Measurements from ENCODE around the gene ARAP1.

Gene ARAP1

DNA sequence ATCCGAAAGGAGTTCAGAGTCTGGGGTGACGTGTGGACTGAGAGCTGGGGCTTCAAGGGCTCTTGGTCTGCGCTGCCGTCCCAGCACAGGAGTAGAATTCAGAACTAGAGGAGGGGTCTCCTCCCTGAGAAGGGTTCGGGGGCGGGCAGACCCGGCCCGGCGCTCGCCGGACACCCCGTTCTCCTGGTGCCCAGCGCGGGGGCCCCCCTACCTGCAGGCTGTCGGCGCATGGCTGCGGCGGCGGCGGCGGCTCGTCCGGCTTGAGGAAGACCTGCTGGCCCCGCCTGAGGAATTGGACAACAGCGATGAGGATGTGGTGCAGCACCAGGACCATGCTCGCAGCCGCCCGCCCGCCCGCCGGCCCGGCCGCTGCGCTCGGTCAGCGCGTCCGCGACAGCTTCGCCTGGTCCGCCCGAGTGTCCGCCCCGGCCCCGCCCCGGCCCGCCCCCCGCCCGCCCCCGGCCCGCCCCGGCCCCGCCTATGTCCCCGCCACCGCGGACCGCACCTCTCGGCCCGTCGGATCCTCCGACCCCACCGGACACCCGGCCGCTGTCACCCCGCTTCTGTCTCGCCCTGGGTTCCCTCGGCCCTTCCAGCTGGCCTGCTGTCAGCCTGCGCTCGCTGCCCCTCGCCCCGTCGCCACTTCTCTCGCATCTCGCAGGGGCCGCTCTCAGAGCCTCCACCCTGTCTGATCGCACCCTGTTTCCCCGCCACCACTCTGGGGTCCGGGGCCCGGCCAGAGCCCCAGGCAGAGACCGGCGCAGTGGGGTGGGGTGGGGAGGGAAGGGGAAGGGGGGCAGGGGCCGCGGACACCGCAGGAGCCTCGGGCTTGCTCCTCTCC lies 109.9 kb downstream of the ARAP1 start:
- no peak for DNase-seq (ENCODE audit: low read depth, low spot score)

DNA sequence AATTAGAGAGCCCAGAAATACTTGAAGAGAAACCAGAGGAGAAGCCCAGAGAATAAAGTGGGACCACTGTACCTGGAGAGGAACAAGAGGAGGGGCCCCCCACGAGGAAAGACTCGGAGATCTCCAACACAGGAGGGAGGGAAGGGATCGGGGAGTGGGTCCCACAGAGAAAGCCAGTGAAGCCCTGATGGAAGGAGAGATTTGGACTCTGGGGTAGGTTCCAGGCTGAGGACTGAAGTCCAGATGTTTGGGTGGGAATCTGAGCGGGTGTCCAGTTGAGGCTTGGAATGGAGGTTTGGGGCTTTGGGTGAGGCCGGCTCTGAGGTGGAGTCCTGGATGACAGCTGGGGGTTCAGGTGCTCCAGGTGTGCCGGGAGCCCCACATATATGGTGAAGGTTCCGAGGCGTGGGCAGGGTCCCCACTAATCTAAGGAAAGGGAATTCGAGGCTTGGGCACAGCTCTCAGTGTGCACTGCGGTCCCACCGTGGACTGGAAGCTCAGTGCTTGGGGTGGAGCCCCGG lies 110.6 kb downstream of the ARAP1 start:
- DNase-seq (ENCODE audit: low read depth, low spot score), result no peak

DNA sequence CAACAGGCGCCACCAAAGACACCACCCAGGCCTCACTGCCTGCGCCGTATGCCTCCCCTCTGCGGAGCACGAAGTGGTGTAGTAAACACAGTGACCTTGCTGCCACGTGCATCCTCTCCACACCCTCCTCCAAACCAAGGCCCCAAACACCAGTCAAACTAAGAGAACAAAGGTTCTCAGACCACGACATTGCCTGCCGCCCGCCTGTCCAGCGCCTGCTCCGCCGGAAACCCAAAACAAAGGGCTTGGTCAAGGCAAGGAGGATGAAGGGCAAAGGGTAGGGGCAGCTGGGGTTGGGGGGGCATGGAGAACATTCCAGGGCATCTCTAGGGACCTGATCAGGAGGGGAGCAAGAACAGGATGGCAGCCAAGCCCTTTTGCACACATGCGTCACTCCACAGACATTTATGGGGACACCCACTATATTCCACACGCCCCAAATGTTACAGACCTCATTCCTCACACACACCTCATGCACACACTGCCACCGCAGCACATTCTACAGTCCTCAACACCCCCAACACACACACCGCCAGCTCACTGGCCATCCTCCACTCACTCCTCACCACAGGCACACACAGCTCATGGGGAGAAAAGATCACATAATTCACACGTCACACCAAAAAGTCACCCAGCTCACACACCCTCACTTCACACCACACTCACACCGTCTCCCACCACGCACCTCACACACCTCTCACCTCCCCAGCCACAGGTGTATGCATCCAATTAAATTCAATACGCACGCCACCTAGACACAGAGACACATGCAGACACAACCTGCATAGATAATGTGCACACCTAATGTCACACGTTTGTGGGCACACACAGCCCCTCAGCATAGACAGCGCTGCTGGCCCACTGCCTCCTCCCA lies 112.5 kb downstream of the ARAP1 start:
- DNase-seq (ENCODE audit: low read depth, low spot score), result no peak

DNA sequence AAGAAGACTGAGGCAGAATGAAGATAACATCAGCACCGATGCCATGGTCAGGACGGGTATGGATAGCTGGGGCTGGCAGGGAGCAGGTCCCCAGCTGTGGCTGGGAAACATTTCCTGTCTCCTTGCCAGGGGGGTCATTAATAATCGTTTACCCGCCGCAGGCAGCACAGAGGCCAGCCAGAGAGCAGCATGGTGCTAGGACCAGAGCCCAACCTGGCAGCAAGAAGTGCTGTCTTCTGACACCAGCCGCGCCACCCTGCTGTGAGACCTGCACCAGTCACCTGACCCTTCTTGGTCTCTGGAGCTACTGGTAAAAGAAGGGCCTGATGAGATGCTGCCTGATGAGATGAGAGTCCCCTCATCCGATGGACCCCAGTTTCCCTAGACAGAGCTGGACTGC lies 114.3 kb downstream of the ARAP1 start:
- DNase-seq (ENCODE audit: low read depth, low spot score), result no peak

DNA sequence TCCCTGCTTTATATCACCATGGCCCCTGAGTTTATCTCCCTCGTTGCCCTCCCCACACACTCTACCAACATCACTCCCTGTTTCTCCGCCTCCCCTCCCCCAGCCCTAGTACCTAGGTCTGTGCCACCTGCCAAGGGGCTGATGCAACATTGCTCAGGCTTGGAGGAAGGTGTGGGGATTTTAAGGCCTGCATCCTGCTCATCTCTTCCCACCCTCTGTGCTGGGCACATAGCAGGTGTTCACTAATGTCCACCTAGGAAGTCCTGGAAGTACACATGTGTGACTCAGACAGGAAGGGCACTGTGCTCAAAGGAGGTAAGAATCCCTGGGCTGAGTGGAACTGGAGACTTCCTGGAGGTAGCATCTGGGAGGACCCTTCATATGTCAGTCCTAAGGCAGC lies 115.0 kb downstream of the ARAP1 start:
- DNase-seq (ENCODE audit: low read depth, low spot score), result no peak

DNA sequence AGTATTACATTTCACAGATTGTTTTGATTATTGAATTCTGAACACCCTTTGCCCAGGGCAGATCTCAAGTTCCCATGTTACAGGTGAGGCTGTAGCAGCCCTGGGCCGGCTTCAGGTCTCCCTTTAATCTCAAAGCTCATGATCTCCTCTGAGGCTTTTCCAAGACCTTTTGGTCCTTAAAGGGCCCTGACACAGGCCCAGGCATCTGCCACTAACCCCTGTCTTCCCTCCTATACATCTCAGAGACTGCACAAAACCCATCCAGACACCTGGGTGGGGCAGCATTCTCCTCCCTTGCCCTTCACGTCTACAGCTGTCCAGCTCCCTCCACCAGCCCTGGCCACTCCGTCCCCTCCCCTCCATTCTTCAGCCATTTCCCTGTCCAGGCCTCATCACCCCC lies 115.8 kb downstream of the ARAP1 start:
- DNase-seq (ENCODE audit: low read depth, low spot score), result no peak

DNA sequence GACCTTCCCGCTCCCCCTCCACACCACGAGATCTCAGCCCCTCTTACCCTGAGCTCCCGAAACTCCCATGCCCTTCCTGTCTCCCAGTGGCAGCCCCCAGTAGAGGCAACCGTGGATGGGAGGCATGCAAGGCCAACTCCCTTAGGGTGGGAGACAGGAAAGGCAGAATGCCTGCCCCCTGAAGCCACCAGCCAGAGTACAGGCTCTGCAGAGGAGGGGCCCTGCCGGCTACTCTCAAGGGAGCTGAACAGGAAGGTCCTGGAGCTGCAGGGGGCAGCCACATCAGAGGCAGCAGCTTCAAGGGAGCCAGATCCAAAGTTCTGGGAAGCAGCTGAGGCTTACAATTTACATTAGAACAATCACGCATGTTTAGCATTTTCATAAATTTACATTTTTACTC lies 116.3 kb downstream of the ARAP1 start:
- no peak for DNase-seq (ENCODE audit: low read depth, low spot score)

DNA sequence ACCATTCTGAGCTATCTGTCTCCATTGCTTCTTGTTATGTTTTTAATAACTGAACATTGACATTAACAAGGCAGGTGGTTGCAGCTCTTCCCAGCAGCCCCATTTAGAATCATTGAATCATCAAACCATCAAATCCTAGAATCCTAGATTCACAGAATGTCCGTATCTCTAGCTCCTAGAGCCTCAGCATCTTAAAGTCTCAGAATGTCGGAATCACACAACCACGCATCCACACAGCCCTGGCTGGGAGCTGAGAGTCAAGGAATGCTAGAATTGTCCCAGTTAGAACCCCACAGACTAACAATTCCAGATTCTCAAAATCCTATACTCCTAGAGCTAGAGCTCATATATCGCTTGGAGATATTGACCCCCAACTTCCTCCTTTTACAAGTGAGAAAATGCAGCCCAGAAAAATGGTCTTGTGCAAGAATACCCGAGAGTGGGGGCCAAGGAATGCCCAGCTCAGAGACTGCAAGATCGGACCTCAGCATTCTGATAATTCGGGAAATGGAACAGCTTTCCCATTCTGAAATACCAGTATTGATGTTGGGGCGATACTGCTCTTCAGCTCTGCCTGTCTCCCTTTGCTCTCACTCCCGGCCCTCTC lies 116.8 kb downstream of the ARAP1 start:
- DNase-seq (ENCODE audit: low read depth, low spot score), result no peak

Data from brain pericyte (primary cell).